A673 (cell line): ENCODE data around the gene ETF1. TPM values are rescaled to one million over a fixed set of nuclear protein-coding genes. Genes with fewer than 3 reads are reported as not detected.

Source experiments
- BruUV-seq: library from RNA; stranded (reverse); fragments of 400-500 nt; replicated peaks from 2 replicates; lab custom pipeline; 2021; lab: Mats Ljungman, UMichigan
- CTCF ChIA-PET: fragments of 300-600 bp; sonication (Branson Sonifier 250); formaldehyde crosslinking; loops from one replicate; lab custom pipeline; 2022; ENCODE audit warnings: antibody characterized with exemption; lab: Charles Lee
- POLR2A ChIA-PET: fragments of 300-600 bp; sonication (Branson Sonifier 250); formaldehyde crosslinking; loops from one replicate; lab custom pipeline; 2022; ENCODE audit warnings: antibody characterized with exemption; ENCODE audit not compliant: low non-redundant PET; lab: Charles Lee
- DNase-seq: peaks from one replicate; pipeline ENCODE4 v3.0.0-alpha.2; 2015; ENCODE audit warnings: low spot score
- H3K27ac ChIP-seq: fragments of 200-600 bp; sonication (generic); 2 replicates; pipeline ENCODE4 v1.5.1; 2016; ENCODE audit warnings: mixed run types, low read depth, mild to moderate bottlenecking, mixed read lengths, antibody characterized with exemption, low read length; ENCODE audit not compliant: poor library complexity, severe bottlenecking
- H3K27me3 ChIP-seq: fragments of 200-600 bp; sonication (generic); replicated peaks from 2 replicates; pipeline ENCODE4 v1.6.1; 2017; ENCODE audit warnings: mixed run types, low read depth, mild to moderate bottlenecking, mixed read lengths, antibody characterized with exemption, low read length; ENCODE audit not compliant: insufficient read depth, poor library complexity
- H3K36me3 ChIP-seq: fragments of 200-600 bp; sonication (generic); 2 replicates; pipeline ENCODE4 v1.6.1; 2016; ENCODE audit warnings: mixed run types, mild to moderate bottlenecking, mixed read lengths, antibody characterized with exemption, low read length; ENCODE audit not compliant: insufficient read depth, poor library complexity, severe bottlenecking
- H3K4me1 ChIP-seq: fragments of 200-600 bp; sonication (generic); 2 replicates; pipeline ENCODE4 v1.6.1; 2017; ENCODE audit warnings: mixed run types, mild to moderate bottlenecking, mixed read lengths, antibody characterized with exemption, low read length; ENCODE audit not compliant: insufficient read depth, poor library complexity, severe bottlenecking
- H3K4me3 ChIP-seq: fragments of 200-600 bp; sonication (generic); 2 replicates; pipeline ENCODE4 v1.5.1; 2016; ENCODE audit warnings: low read depth, mixed run types, mild to moderate bottlenecking, mixed read lengths, low read length; ENCODE audit not compliant: poor library complexity, severe bottlenecking
- H3K9me3 ChIP-seq: fragments of 200-600 bp; sonication (generic); 2 replicates; pipeline ENCODE4 v1.6.1; 2016; ENCODE audit warnings: mixed run types, low read depth, mild to moderate bottlenecking, mixed read lengths, antibody characterized with exemption, low read length; ENCODE audit not compliant: poor library complexity, severe bottlenecking
- EZH2 ChIP-seq: fragments of 200-600 bp; sonication (generic); IDR thresholded peaks from 2 replicates; pipeline ENCODE4 v1.6.1; 2017; ENCODE audit warnings: borderline replicate concordance, low read depth, mild to moderate bottlenecking, mixed read lengths, antibody characterized with exemption, low read length; ENCODE audit not compliant: poor library complexity, severe bottlenecking
- intact Hi-C: fragments of 100-400 bp; cut with micrococcal nuclease; formaldehyde crosslinking; loops from one replicate; pipeline ENCODE4 v1.10.0; 2022; ENCODE audit not compliant: unreplicated experiment
- total RNA-seq: library from RNA; stranded (reverse); gene quantifications from 2 replicates; pipeline ENCODE4 v1.2.3, GENCODE V29; 2021
- TF ChIP-seq, protein P1 (sequence below): fragments of 300-800, 200-600 bp; sonication (generic); conservative IDR thresholded peaks from 2 replicates; pipeline ENCODE4 v1.5.1; 2017; ENCODE audit warnings: low read depth, mild to moderate bottlenecking, antibody characterized with exemption, low read length, moderate library complexity, mixed read lengths

ETF1 gene
- total RNA-seq, 1 experiment from 2014 or later: 191 TPM

- TF ChIP-seq, protein P1, sequence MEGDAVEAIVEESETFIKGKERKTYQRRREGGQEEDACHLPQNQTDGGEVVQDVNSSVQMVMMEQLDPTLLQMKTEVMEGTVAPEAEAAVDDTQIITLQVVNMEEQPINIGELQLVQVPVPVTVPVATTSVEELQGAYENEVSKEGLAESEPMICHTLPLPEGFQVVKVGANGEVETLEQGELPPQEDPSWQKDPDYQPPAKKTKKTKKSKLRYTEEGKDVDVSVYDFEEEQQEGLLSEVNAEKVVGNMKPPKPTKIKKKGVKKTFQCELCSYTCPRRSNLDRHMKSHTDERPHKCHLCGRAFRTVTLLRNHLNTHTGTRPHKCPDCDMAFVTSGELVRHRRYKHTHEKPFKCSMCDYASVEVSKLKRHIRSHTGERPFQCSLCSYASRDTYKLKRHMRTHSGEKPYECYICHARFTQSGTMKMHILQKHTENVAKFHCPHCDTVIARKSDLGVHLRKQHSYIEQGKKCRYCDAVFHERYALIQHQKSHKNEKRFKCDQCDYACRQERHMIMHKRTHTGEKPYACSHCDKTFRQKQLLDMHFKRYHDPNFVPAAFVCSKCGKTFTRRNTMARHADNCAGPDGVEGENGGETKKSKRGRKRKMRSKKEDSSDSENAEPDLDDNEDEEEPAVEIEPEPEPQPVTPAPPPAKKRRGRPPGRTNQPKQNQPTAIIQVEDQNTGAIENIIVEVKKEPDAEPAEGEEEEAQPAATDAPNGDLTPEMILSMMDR: no peak
- TF ChIP-seq EZH2: no peak
- intact Hi-C loops: no loop called here
- H3K9me3 ChIP-seq: no peaks in the 10 kb centered on the region
- H3K27me3 ChIP-seq: no peaks in the 10 kb centered on the region
- no peak overlapping the region for H3K27ac ChIP-seq
- BruUV-seq: no TSS peak
- H3K4me3 ChIP-seq: no peak overlapping the region
- ChIA-PET CTCF (interaction anchor here (0.7 to 1.0 kb wide), 3 partner anchors 31 to 683 kb away, joined by 3 to 11 read pairs (median 8); no protein-coding TSS in a partner anchor), POLR2A (no interaction called here)
- peaks cover 3% of the 10 kb centered on the region for H3K4me1 ChIP-seq
- H3K36me3 ChIP-seq: no peaks in the 10 kb centered on the region
- no peak for DNase-seq
Observed at GRCh38 chr5:138580001-138580400, 37.0 kb upstream of the ETF1 start.

DNA sequence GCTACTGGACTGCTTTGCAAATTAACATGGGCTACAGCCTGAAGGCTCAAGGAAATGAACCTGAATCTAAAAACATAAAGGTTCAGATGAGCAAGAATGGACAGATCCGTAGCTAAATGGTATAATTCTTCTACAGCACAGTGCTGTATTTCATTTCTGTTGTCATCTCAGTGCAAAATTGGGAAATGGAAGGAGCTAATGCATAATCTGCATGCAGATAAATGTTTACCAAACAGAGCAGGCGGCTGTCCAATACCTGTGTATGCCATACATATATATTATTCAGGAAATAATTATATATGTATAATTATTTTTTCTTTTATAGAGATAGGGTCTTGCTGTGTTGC lies 36.5 kb upstream of the ETF1 start:
- H3K4me1 ChIP-seq: peaks cover 3% of the 10 kb centered on the region
- H3K27ac ChIP-seq: no peak overlapping the region
- ChIA-PET POLR2A (interaction anchor here (0.7 kb wide), 1 partner anchor 108 kb away, joined by 5 read pairs; no protein-coding TSS in a partner anchor), CTCF (interaction anchor here (0.5 to 1.0 kb wide), 8 partner anchors 14 to 789 kb away, joined by 3 to 12 read pairs (median 6); no protein-coding TSS in a partner anchor)
- no peaks in the 10 kb centered on the region for H3K9me3 ChIP-seq
- TF ChIP-seq EZH2: no peak
- TF ChIP-seq, protein P1: no peak
- no TSS peak for BruUV-seq
- no peaks in the 10 kb centered on the region for H3K27me3 ChIP-seq
- no peak overlapping the region for H3K4me3 ChIP-seq
- intact Hi-C loops: loop anchor here (1.0 kb wide), 1 partner anchor 683 kb away; no protein-coding TSS in a partner anchor
- H3K36me3 ChIP-seq: no peaks in the 10 kb centered on the region
- DNase-seq: no peak

- ChIA-PET POLR2A (interaction anchor here (0.7 kb wide), 1 partner anchor 29 kb away, joined by 11 read pairs; no protein-coding TSS in a partner anchor), CTCF (no interaction called here)
- Histone ChIP-seq H3K4me3 (no peak overlapping the region), H3K4me1 (peaks cover 16% of the 10 kb centered on the region), H3K36me3 (peaks cover 18% of the 10 kb centered on the region), H3K27ac (no peak overlapping the region), H3K27me3 (no peaks in the 10 kb centered on the region), H3K9me3 (no peaks in the 10 kb centered on the region)
- intact Hi-C loops: no loop called here
- TF ChIP-seq, protein P1: no peak
- TF ChIP-seq EZH2: no peak
- DNase-seq: no peak
- BruUV-seq: no TSS peak
Observed at GRCh38 chr5:138577452-138577851, 34.4 kb upstream of the ETF1 start.
